Stimulated activated CD8-positive, alpha-beta memory T cell treated with anti-CD3 and anti-CD28 coated beads, Interleukin-12 subunit alpha, Interleukin-12 subunit beta, amount 100 ng/mL, for 24 hours (primary cell): ENCODE results near the gene STPG3.

Experiments
- DNase-seq: peaks from one replicate; pipeline ENCODE4 v3.0.0-alpha.2; 2020; ENCODE audit errors: extremely low read depth

The STPG3 gene

DNA sequence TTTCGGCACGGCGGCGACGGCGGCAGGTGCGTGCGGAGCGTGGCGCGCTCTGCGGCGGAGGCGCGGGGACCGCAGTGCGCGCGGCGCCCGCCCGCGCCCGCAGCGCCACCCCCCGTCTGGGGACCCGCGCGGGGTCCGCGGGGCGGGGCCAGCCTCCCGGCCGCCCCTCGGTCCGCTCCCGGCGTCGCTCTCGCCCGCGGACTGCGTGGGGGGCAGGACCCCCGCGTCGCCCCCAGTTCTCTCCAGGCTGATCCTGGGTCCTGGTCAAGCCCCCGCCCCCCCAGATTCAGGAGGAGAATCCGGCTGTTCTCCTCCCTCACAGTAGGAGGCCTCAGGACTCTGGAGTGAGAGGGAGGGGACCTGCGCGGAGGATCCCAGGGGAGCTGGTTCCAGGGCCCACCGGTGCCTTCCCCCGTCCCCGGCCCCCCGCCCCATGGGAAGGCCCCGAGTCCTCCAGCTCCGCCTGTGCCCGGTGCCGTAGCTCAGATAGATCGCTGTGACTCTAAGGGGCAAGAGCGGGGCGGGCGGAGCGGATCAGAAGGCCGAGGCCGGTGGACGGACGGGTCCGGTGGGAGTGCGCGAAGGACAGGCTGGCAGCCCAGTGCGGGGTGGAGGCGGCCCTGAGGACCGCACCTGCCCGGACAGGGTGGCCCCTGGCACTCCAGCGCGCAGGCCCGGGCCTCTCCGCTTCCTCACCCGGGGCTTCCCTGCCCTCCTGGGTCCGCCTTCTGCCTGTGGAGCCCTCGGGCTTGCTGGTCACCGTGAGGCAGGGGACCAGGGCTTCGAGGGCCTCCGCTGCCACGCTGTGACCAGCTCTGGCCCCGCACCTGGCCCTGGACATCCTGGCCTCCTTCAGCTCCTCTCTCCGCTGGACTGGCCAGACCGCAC is 28.7 kb upstream of the STPG3 start, which contains the start of gene RNF208:
Gene RNF208 (minus strand): TSS at position 51 of the 888 bp plus-strand sequence. CDS start 1,028 bp downstream, outside the sequence.
- no peak for DNase-seq

DNA sequence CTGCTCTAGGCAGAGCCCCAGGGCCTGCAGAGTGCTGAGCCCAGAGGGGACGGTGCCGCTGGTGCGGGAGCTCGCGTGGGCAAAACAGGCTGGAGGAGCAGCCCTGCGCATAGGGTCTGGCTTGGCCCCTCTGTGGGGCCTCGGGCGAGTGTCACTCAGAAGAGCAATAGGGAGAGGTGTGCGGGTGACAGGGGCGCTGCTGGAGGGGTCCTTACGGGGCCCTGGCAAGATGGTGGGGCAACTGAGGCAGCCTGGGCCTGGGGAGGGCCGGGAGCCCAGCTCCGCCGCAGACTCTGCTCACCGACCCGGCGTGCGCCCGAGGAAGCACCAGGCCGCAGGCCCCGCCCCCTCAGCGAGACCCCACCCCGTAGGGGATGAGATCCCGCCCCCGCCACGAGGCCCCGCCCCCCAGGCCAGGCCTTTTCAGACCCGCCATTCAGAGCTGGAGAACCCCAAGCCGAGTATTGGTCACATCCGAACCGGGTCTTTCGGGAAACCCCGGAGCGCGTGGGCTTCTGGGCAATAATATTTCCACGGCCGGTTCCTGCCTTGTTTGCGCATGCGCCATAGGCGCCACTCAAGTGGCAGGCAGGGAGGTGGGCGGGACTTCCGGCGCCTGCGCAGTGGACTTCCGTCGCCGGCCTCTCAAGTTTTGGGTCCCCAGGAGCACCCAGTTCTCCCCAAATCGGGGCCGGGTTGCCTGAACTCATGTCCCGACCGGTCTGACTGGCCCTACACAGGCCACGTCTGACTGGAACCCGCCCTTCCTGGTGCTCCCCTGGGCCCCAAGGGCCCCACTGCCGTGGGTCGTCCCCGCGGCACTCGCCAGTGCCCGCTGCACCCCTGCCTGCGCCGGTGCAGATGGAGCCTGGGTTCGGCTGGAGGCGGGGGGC is 27.8 kb upstream of the STPG3 start:
- peak; percentile 94 for DNase-seq

DNA sequence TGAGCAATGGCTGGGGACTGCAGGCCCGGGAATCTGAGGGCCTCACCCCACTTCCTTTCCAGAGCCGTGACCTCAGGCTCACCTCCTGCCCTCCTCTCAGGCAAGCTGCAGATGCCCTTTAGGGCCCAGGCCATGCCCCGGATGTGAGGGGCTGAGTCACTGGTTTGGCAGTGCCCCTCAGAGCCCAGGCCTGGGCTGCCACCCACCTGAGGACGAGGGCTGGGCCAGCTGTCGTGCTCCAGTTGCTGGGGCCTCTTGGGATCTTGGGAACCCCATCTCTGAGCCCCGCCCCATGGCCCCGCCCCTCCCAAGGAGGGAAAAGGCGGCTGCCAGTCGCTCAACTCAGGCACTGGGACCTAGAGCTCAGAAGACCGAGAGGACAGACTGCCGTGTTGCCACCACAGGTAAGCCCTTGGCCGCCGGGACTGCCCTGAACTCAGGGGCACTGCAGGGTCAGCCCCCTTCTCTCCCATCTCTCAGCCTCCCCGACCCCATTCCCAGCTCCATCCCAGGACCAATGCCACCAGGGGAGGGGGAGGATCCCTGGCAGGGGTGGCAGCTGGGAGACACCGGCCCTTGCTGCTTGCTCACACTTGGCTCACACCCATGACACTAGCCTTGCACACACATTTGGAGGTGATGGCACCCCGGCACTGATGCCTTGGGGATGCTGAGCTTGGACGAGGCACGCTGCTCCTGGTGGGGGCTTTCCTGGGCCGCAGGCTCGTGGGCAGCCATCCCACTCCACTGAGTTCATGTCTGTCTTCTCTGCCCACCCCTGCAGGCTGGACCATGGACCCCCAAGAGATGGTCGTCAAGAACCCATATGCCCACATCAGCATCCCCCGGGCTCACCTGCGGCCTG is 26.0 kb upstream of the STPG3 start, which contains the start of gene CYSRT1:
Gene CYSRT1 (plus strand): TSS at position 345 of the 865 bp plus-strand sequence. CDS start 448 bp downstream, at position 793.
- DNase-seq, result no peak

GRCh38 chr9:137225699-137226331 is 25.3 kb upstream of the STPG3 start:
- no peak for DNase-seq

GRCh38 chr9:137226338-137227053 is 24.6 kb upstream of the STPG3 start:
- DNase-seq, result no peak

GRCh38 chr9:137227054-137227852 is 23.8 kb upstream of the STPG3 start, which contains the start of gene RNF224:
TSS of gene RNF224 (plus strand) at chr9:137227502. CDS start at chr9:137228336, 834 bp downstream.
- DNase-seq, result peak; percentile 54

DNA sequence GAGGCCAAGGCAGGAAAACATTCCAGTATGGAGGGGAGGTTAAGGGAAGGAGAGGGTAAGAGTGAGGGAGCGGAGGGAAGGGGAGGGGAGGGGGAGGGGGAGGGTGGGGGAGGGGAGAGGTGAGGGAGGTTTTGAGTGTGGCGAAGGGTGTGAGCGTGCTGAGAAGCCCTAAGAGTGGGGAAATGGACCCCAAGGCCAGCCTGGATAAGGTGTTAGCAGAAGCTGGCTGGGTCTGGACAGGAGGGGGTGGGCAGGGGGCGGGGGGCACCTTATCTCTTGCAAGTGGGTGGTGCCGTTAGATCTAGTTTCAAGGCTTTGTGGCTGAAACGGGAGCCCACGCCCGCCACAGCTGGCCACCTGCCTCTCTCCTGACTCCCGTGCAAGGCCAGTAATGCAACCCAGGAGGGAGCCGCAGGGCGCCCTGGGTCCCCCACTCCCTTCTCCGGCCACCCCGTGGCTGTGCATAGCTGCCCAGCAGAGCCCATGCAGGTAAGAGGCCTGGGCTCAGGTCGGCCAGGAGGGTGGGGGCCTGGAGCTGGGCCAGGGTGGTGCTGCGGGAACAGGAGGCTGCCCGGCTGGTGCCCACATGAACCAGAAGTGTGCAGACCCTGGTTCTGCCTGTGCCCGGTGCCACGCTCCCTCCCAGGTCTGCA is 23.1 kb upstream of the STPG3 start:
- no peak for DNase-seq

DNA sequence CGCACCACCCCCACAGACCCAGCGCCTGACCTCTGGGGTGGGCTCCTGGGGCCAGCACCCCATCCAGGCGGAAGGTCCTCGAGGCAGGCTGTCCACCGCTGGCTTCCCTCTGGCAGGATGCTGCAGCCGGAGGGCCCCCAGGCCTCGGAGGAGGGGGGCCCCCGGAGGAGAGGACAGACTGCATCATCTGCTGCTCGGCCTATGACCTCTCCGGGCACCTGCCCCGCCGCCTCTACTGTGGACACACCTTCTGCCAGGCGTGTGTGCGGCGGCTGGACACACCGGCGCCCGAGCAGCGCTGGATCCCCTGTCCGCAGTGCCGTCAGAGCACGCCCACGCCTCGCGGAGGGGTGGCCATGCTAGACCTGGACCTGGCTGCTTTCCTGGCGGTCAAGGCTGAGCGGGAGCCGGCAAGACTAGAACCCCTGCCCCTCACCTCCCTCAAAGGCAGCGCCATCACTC is 22.5 kb upstream of the STPG3 start:
- no peak for DNase-seq

GRCh38 chr9:137228968-137229896 is 21.9 kb upstream of the STPG3 start:
- no peak for DNase-seq

DNA sequence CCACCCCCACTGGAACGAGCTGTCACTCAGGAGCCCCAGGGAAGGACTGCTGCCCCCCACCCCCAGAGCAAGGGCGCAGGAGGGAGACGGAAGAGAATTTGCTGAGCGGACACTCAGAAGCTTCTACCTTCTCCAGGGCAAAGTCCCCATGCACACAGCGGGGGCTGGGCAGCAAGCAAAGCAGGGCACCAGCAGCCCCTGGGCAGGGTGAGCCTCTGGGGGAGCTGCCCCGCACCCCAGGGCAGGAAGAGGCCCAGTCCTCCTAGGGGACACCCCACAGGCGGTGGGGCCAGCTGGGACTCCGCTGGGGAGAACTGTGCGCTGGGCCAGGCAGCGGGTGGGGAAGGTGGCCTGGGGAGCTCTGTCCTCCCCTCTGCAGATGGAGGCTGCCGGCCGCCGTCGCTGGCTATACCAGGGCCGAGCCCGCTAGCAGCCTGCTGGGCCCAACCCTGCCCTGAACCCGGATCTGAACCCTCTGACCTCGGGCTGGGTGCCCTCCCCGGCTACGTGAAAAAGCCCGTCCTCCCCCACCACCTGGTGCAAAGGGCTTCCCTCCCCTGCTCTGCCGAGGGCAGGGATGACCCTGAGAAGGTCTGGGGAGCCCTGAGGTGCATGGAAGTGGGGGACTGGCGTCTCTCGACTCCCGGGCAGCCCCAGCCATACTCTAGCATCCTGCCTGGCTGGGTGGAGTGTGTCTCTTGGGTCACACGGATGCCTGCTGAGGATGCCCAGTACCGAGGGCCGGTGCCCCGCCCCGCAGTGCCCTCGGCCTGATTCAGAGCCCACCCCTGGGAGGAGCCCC is 21.0 kb upstream of the STPG3 start:
- no peak for DNase-seq

DNA sequence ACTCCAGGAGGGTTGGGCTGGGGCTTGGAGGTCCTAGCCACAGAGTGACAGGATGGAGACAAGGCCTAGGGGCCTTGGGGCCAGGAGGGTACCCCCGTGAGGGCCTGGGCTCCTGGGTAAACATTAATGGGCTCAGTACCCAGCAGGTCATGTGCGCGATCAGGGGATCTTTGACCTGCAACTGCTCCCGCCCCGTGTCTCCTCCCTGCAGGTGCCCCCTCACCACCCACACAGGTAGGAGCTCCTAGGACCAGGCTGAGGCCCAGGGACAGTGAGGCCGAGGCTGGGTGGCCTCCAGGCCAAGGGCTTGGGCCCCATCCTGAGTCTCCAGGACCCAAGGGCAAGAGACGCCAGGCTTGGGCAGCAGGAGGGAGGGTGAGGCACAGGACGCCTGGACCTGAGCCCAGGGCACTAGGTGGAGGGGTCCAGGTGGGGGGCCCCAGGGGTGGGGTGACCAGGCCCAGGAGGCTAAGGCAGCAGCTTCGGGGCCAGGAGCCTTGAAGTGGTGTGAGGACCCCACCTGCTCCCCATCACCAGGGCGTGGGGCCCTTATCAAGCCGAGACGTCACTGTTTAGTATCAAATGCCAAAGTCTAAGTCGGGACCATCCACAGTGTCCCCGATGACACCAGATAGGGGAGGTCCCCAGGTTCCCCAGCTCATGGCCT is 20.2 kb upstream of the STPG3 start, which contains the start of gene SLC34A3:
Gene SLC34A3 (plus strand): TSS at position 197 of the 667 bp plus-strand sequence. CDS start 802 bp downstream, outside the sequence.
- no peak for DNase-seq

- no peak for DNase-seq
Observed at GRCh38 chr9:137231372-137232039, 19.6 kb upstream of the STPG3 start.

GRCh38 chr9:137232101-137232500 is 19.0 kb upstream of the STPG3 start:
- DNase-seq, result no peak

- DNase-seq, result no peak
Observed at GRCh38 chr9:137232510-137232909, 18.6 kb upstream of the STPG3 start.
